CD4-positive, alpha-beta memory T cell (primary cell): ENCODE measurements around the gene THEM5. TPM values are rescaled to one million over a fixed set of nuclear protein-coding genes. Genes with fewer than 3 reads are reported as not detected.
"Not testable (repeated sequence)": the region's sequence is repeated elsewhere in the genome, so short reads cannot be mapped to it uniquely, and the experiment has no call there.

Experiments used
- CTCF ChIA-PET: fragments of 350-600 bp; sonication (Branson Sonifier 250); formaldehyde crosslinking; loops from one replicate; lab custom pipeline; 2021; ENCODE audit warnings: inconsistent platforms; ENCODE audit not compliant: partially characterized antibody; lab: Charles Lee
- POLR2A ChIA-PET: fragments of 350-600 bp; sonication (Branson Sonifier 250); formaldehyde crosslinking; loops from one replicate; lab custom pipeline; 2021; ENCODE audit not compliant: partially characterized antibody; lab: Charles Lee
- DNase-seq, 5 donors: peaks; one replicate each; pipeline versions ENCODE4 v3.0.0 to v3.0.0-alpha.2; 2020 to 2022; ENCODE audit warnings: mixed read lengths in 1 of 5
- H3K27ac ChIP-seq: one replicate; pipeline ENCODE4 v1.7.0; 2013; ENCODE audit warnings: low read depth, low read length
- H3K27me3 ChIP-seq: 2 replicates; pipeline ENCODE4 v1.7.0; 2013; ENCODE audit warnings: mild to moderate bottlenecking, low read length, moderate library complexity; ENCODE audit not compliant: insufficient read depth
- H3K36me3 ChIP-seq: 2 replicates; pipeline ENCODE4 v1.7.0; 2013; ENCODE audit warnings: mild to moderate bottlenecking, low read length, moderate library complexity; ENCODE audit not compliant: insufficient read depth
- H3K4me1 ChIP-seq: 2 replicates; pipeline ENCODE4 v1.7.0; 2013; ENCODE audit warnings: mild to moderate bottlenecking, low read length, moderate library complexity; ENCODE audit not compliant: insufficient read depth
- H3K4me3 ChIP-seq, 2 donors: one replicate each; pipeline ENCODE4 v1.7.0; 2013; ENCODE audit warnings: low read length in 2 of 2, mild to moderate bottlenecking in 1 of 2
- H3K9me3 ChIP-seq, 2 donors: one replicate each; pipeline ENCODE4 v1.7.0; 2013; ENCODE audit warnings: low read length in 2 of 2, control low read depth in 1 of 2; ENCODE audit not compliant: control insufficient read depth in 1 of 2
- H3K27ac Mint-ChIP-seq, 7 donors: one replicate each; pipeline ENCODE4 v1.8.0; 2020 to 2021; ENCODE audit warnings: mixed read lengths in 7 of 7, mild to moderate bottlenecking in 6 of 7, inconsistent platforms in 3 of 7, moderate library complexity in 3 of 7
- H3K27me3 Mint-ChIP-seq, 2 donors: one replicate each; pipeline ENCODE4 v1.8.0; 2020 to 2021; ENCODE audit warnings: mixed read lengths in 2 of 2
- H3K36me3 Mint-ChIP-seq, 2 donors: one replicate each; pipeline ENCODE4 v1.8.0; 2020 to 2021; ENCODE audit warnings: mixed read lengths in 2 of 2, inconsistent platforms in 1 of 2, mild to moderate bottlenecking in 1 of 2
- H3K4me1 Mint-ChIP-seq, 4 donors: one replicate each; pipeline ENCODE4 v1.8.0; 2020 to 2021; ENCODE audit warnings: mixed read lengths in 4 of 4, mild to moderate bottlenecking in 1 of 4
- H3K4me3 Mint-ChIP-seq, 8 donors: one replicate each; pipeline ENCODE4 v1.8.0; 2020 to 2021; ENCODE audit warnings: mixed read lengths in 8 of 8, mild to moderate bottlenecking in 7 of 8, moderate library complexity in 6 of 8, inconsistent platforms in 3 of 8
- H3K9me3 Mint-ChIP-seq, 8 donors: one replicate each; pipeline ENCODE4 v1.8.0; 2020 to 2021; ENCODE audit warnings: mixed read lengths in 8 of 8, mild to moderate bottlenecking in 5 of 8, inconsistent platforms in 3 of 8, moderate library complexity in 1 of 8
- intact Hi-C: fragments of 100-400 bp; cut with micrococcal nuclease; formaldehyde crosslinking; loops from one replicate; pipeline ENCODE4 v1.15.1; 2023
- polyA plus RNA-seq, 2 donors: library from polyadenylated mRNA; unstranded; fragments of 300-500 nt; fragmentation: Illumina TruSeq; gene quantifications; one replicate each; pipeline ENCODE4 v1.2.3, GENCODE V29; 2021
- total RNA-seq, 2 experiments: library from RNA; stranded (reverse); gene quantifications; one replicate each; pipeline ENCODE4 v1.2.3, GENCODE V29; 2021

Gene THEM5
- total and polyA plus RNA-seq, 4 experiments from 2014 or later: 0.40 TPM; not detected in 3

GRCh38 chr1:151859891-151860293 is 6.4 kb upstream of the THEM5 start:
- intact Hi-C loops: no loop called here
- Histone ChIP-seq H3K27me3 (no peaks in the 10 kb centered on the region), H3K4me1 (no peaks in the 10 kb centered on the region), H3K4me3 (no peak overlapping the region), H3K27ac (no peak overlapping the region), H3K9me3 (no peaks in the 10 kb centered on the region), H3K36me3 (no peaks in the 10 kb centered on the region)
- peaks cover 0 to 1% (median 0%) of the 10 kb centered on the region in 4 donors for H3K4me1 Mint-ChIP-seq
- no peak overlapping the region for H3K27ac Mint-ChIP-seq
- no peaks in the 10 kb centered on the region for H3K36me3 Mint-ChIP-seq
- POLR2A ChIA-PET: no interaction called here
- CTCF ChIA-PET: interaction anchor here (0.8 kb wide), 1 partner anchor 108 kb away, joined by 3 read pairs; no protein-coding TSS in a partner anchor
- no peaks in the 10 kb centered on the region for H3K9me3 Mint-ChIP-seq
- no peak overlapping the region for H3K4me3 Mint-ChIP-seq
- H3K27me3 Mint-ChIP-seq: no peaks in the 10 kb centered on the region
- no peak for DNase-seq

GRCh38 chr1:151858886-151859665 is 5.6 kb upstream of the THEM5 start:
- CTCF ChIA-PET: interaction anchor here (0.5 to 0.9 kb wide), 4 partner anchors 23 to 231 kb away, joined by 3 read pairs; no protein-coding TSS in a partner anchor
- POLR2A ChIA-PET: interaction anchor here (0.5 kb wide), 1 partner anchor 46 kb away, joined by 3 read pairs; no protein-coding TSS in a partner anchor
- Mint-ChIP-seq H3K27me3 (no peaks in the 10 kb centered on the region), H3K36me3 (no peaks in the 10 kb centered on the region), H3K27ac (peak overlapping the region in 3 of 7 donors; percentile 24 to 57 (median 24)), H3K9me3 (no peaks in the 10 kb centered on the region), H3K4me1 (peaks cover 0 to 1% (median 0%) of the 10 kb centered on the region in 4 donors), H3K4me3 (no peak overlapping the region)
- Histone ChIP-seq H3K4me1 (no peaks in the 10 kb centered on the region), H3K27ac (no peak overlapping the region), H3K9me3 (no peaks in the 10 kb centered on the region), H3K4me3 (no peak overlapping the region), H3K27me3 (no peaks in the 10 kb centered on the region), H3K36me3 (no peaks in the 10 kb centered on the region)
- intact Hi-C loops: no loop called here
- DNase-seq: no peak

GRCh38 chr1:151858030-151858746 is 4.7 kb upstream of the THEM5 start:
- ChIA-PET POLR2A (interaction anchor here (0.8 kb wide), 1 partner anchor 18 kb away, joined by 4 read pairs; no protein-coding TSS in a partner anchor), CTCF (interaction anchor here (0.5 to 2.0 kb wide), 3 partner anchors 12 to 230 kb away, joined by 3 to 5 read pairs (median 3); no protein-coding TSS in a partner anchor)
- peaks cover 0 to 1% (median 0%) of the 10 kb centered on the region in 4 donors for H3K4me1 Mint-ChIP-seq
- no peaks in the 10 kb centered on the region for H3K27me3 Mint-ChIP-seq
- Histone ChIP-seq H3K36me3 (no peaks in the 10 kb centered on the region), H3K4me3 (no peak overlapping the region), H3K4me1 (no peaks in the 10 kb centered on the region), H3K27me3 (no peaks in the 10 kb centered on the region), H3K27ac (no peak overlapping the region), H3K9me3 (no peaks in the 10 kb centered on the region)
- H3K4me3 Mint-ChIP-seq: no peak overlapping the region
- intact Hi-C loops: no loop called here
- H3K9me3 Mint-ChIP-seq: no peaks in the 10 kb centered on the region
- peak overlapping the region in 2 of 7 donors; percentile 52 to 57 for H3K27ac Mint-ChIP-seq
- no peak for DNase-seq
- peaks cover 0 to 3% of the 10 kb centered on the region in 2 donors for H3K36me3 Mint-ChIP-seq

GRCh38 chr1:151855933-151856332 is 2.4 kb upstream of the THEM5 start:
- H3K9me3 Mint-ChIP-seq: no peaks in the 10 kb centered on the region
- intact Hi-C loops: no loop called here
- Histone ChIP-seq H3K4me3 (no peak overlapping the region), H3K36me3 (no peaks in the 10 kb centered on the region), H3K9me3 (no peaks in the 10 kb centered on the region), H3K4me1 (no peaks in the 10 kb centered on the region), H3K27me3 (no peaks in the 10 kb centered on the region), H3K27ac (no peak overlapping the region)
- H3K4me3 Mint-ChIP-seq: no peak overlapping the region
- no peak for DNase-seq
- H3K27ac Mint-ChIP-seq: no peak overlapping the region
- H3K36me3 Mint-ChIP-seq: peaks cover 0 to 10% of the 10 kb centered on the region in 2 donors
- H3K27me3 Mint-ChIP-seq: no peaks in the 10 kb centered on the region
- POLR2A ChIA-PET: interaction anchor here (0.6 kb wide), 1 partner anchor 53 kb away, joined by 3 read pairs; no protein-coding TSS in a partner anchor
- H3K4me1 Mint-ChIP-seq: peaks cover 0 to 5% (median 1%) of the 10 kb centered on the region in 4 donors
- CTCF ChIA-PET: no interaction called here

- H3K4me3 ChIP-seq, H3K4me3 Mint-ChIP-seq, H3K4me1 Mint-ChIP-seq, H3K27me3 Mint-ChIP-seq, H3K27me3 ChIP-seq, CTCF ChIA-PET, H3K4me1 ChIP-seq, DNase-seq, H3K27ac Mint-ChIP-seq, H3K9me3 Mint-ChIP-seq, POLR2A ChIA-PET, H3K36me3 ChIP-seq, H3K27ac ChIP-seq, intact Hi-C loops, H3K9me3 ChIP-seq: not testable (repeated sequence)
- peaks cover under 1 to 12% of the 10 kb centered on the region in 2 donors for H3K36me3 Mint-ChIP-seq
Measured at GRCh38 chr1:151855516-151855915, 2.0 kb upstream of the THEM5 start.

- POLR2A ChIA-PET: no interaction called here
- intact Hi-C loops: no loop called here
- no peak for DNase-seq
Measured at GRCh38 chr1:151854658-151855057, 1.1 kb upstream of the THEM5 start.

GRCh38 chr1:151852733-151853132 is 779 bp downstream of the THEM5 start:
- Histone ChIP-seq H3K4me3 (no peak overlapping the region), H3K4me1 (peaks cover 4% of the 10 kb centered on the region), H3K9me3 (no peaks in the 10 kb centered on the region), H3K36me3 (no peaks in the 10 kb centered on the region), H3K27ac (no peak overlapping the region), H3K27me3 (no peaks in the 10 kb centered on the region)
- Mint-ChIP-seq H3K4me3 (no peak overlapping the region), H3K27ac (no peak overlapping the region), H3K9me3 (no peaks in the 10 kb centered on the region), H3K27me3 (no peaks in the 10 kb centered on the region), H3K4me1 (peaks cover 0 to 14% (median 8%) of the 10 kb centered on the region in 4 donors), H3K36me3 (peaks cover 6 to 12% of the 10 kb centered on the region in 2 donors)
- DNase-seq: no peak
- POLR2A ChIA-PET: interaction anchor here (1.0 to 1.5 kb wide), 2 partner anchors 13 to 14 kb away, joined by 3 to 4 read pairs; partner anchors contain the start of gene C2CD4D
- CTCF ChIA-PET: no interaction called here
- intact Hi-C loops: no loop called here

More at GRCh38 chr1:151854658-151855057, 1.1 kb upstream of the THEM5 start:
- Histone ChIP-seq H3K4me1 (no peaks in the 10 kb centered on the region), H3K36me3 (no peaks in the 10 kb centered on the region), H3K27ac (no peak overlapping the region), H3K27me3 (no peaks in the 10 kb centered on the region), H3K4me3 (no peak overlapping the region), H3K9me3 (no peaks in the 10 kb centered on the region)
- no peak overlapping the region for H3K27ac Mint-ChIP-seq
- H3K36me3 Mint-ChIP-seq: peaks cover 4 to 12% of the 10 kb centered on the region in 2 donors
- CTCF ChIA-PET: interaction anchor here (0.7 kb wide), 1 partner anchor 1118 kb away, joined by 3 read pairs; no protein-coding TSS in a partner anchor
- H3K9me3 Mint-ChIP-seq: no peaks in the 10 kb centered on the region
- H3K4me1 Mint-ChIP-seq: peaks cover 0 to 5% (median 2%) of the 10 kb centered on the region in 4 donors
- no peak overlapping the region for H3K4me3 Mint-ChIP-seq
- H3K27me3 Mint-ChIP-seq: no peaks in the 10 kb centered on the region
